Measurements from ENCODE around the gene MANSC1.
"Not testable (repeated sequence)": the region's sequence is repeated elsewhere in the genome, so short reads cannot be mapped to it uniquely, and the experiment has no call there.

MANSC1 gene

GRCh38 chr12:12319451-12320183 is 30.4 kb downstream of the MANSC1 start:
- DNase-seq: no peak

DNA sequence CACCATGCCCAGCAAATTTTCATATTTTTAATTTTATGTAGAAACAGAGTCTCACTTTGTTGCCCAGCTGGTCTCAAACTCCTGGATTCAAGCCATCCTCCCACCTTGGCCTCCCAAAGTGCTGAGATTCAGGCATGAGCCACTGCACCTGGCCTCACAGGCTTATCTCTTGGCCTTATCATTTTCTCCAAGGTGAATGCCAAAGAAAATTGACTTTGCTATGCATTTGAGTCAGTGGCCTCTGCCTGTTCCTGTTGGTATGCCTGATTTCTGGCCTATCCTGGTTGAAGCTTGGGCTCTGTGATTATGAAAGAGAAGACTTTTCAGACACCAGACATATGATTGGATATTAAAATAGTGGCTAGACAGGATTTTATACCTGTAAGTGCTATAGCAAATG is 34.2 kb downstream of the MANSC1 start:
- DNase-seq: no peak

GRCh38 chr12:12310695-12311094 is 39.3 kb downstream of the MANSC1 start:
- DNase-seq: not testable (repeated sequence)

- no peak for DNase-seq
These were observed 44.3 kb downstream of the MANSC1 start for GRCh38 chr12:12305568-12306300.

GRCh38 chr12:12302976-12303375 is 47.1 kb downstream of the MANSC1 start:
- DNase-seq: no peak

DNA sequence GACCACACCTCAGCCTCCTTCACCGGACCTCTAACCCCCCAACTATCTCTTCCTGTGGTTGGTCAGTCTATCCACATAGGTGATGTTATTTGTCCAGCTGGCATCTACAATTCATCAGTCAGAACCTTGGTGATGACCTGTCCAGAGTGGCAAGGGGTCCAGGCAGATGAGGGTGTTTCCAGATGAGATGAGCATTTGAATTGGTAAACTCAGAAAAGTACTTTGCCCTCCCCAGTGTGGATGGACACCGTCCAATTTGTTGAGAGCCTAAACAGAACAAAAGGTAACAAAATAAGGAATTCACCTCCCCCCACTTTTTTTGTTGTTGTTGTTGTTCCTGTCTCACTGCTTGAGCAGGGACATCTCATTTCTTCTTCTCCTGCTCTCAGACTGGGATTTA is 48.9 kb downstream of the MANSC1 start:
- no peak for DNase-seq

DNA sequence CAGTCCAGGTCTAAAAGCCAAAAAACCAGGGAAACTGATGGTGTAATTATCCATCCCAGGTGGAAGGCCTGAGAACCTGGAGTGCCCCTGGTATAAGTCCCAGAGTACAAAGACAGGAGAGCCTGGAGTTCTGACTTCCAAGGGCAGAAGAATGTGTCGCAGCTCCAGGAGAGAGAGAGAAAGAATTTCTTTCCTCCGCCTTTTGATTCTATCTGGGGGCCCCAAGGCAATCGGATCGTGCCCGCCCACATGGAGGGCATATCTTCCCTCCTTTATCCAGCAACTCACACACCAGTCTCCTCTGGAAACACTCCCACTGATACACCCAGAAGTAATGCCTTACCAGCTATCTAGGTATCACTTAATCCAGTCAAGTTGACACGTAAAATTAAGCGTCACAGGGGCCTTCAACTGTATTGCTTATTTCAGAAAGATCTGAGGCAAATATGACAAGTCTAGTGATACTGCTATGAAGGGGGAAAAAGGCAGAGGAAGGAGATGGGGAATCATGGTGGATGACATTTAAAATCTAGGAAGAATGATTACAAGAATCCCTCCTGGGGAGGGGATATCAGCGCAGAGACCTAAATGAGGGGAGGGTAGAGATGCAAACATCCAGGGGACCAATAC is 52.7 kb downstream of the MANSC1 start:
- DNase-seq: no peak

DNA sequence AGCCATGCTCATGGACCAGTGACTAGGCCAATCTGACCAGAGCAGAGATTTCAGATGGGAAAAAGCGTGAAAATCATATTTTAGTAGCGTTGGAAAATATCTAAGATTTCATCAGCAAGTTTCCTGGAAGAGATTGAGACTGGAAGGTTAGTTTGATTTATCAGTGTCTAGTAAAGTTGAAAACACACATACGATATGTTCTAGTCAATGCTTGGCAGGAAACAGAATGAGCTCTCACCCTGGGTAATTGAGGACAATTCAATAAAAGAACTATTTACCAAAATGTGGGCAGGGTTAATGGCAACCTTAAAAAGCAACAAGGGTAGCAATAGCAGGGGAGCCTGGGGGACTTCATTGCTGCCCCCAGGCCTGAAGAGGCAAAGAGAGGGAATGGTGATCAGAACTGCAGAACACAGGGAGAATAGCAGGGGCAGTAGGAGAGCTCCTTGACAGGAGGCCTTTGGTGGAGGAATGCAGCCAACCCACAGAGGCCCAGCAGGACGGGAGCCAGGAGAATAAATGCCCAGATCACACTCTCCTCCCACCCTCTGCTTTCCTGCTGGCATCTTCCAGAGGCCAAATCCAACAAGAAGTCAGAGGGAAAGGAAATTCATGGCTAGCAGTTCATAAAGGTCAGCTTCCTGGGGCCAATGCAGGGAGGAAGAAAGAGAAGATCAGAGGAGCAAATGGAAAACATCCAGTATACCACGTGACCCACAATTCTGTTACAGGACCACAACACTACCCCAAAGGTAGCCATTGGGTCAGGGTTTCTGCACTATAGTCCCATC is 55.6 kb downstream of the MANSC1 start:
- no peak for DNase-seq

DNA sequence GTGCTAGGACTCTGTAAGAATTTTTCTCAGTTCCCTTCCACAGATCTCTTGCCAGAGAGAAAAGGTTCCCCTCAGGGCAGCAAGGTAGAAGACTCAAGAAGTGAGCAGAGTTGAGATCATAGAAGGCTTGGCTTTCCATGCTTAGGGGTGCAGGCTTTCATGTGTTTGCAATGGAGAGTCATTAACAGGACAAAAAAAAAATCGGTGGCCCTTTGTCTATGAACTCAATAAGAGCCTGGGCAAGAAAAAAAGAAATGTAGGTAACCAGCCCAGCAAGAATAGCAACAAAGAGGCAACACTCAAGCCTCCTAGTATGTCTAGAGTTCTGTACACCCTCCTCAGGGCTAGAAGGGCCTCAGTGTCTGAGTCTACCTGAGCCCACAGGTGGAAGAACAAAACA is 59.8 kb downstream of the MANSC1 start:
- no peak for DNase-seq

DNA sequence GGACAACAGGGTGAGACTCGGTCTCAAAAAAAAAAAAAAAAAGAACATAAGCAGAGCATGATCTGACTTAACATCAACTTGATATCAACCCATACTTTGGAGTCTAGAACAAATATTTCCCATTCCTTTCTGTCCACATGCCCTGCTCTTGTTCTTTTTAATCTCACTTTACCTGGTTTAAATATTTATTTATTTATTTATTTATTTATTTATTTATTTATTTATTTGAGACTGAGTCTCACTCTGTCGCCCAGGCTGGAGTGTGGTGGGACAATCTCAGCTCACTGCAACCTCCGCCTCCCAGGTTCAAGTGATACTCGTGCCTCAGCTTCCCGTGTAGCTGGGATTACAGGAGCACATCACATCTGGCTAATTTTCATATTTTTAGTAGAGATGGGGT is 63.6 kb downstream of the MANSC1 start:
- DNase-seq: no peak

GRCh38 chr12:12282761-12283425 is 67.1 kb downstream of the MANSC1 start:
- no peak for DNase-seq

GRCh38 chr12:12282202-12282601 is 67.8 kb downstream of the MANSC1 start:
- DNase-seq: no peak

DNA sequence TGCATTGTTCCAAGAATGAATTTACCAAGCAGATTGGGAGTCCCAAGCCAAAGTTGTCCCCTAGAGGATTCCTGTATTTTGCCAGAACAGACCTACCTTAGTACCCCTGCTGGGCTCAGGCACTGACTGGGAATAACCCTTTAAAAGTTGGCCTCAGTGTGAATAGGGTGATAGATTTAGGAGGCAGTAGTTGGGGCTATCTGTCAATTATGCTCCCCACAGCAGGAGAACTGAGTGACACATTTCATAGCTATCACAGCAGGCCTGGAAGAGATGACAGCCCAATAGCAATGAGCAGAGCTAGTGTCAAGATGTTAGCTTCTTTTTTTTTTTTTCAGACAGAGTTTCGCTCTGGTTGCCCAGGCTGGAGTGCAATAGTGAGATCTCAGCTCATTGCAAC is 68.9 kb downstream of the MANSC1 start:
- DNase-seq: no peak

- DNase-seq: no peak
These were observed 71.1 kb downstream of the MANSC1 start for GRCh38 chr12:12278899-12279298.

Measured in activated CD8-positive, alpha-beta memory T cell treated with anti-CD3 and anti-CD28 coated beads for 24 hours (primary cell).